ENCODE measurements around the gene GCH1.

- TF ChIP-seq CTCF (conservative IDR thresholded peaks at IDR 0.05 in 1 of 2, IDR thresholded peaks at IDR 0.05 in 1 of 2; ENCODE audit: low read depth in 1 of 2, low read length in 2 of 2) (no peak), EZH2 (IDR thresholded peaks at IDR 0.05; ENCODE audit: low read length, missing control alignments) (no peak)
These were observed 21.3 kb downstream of the GCH1 start for GRCh38 chr14:54881235-54881760.

All from fibroblast of lung (primary cell).